Spleen (tissue), 11 donors: ENCODE results near the gene POU2F3. TPM values are rescaled to one million over a fixed set of nuclear protein-coding genes. Genes with fewer than 3 reads are reported as not detected.

Experiments
- DNase-seq: peaks from one replicate; pipeline ENCODE4 v3.0.0-alpha.2; 2020
- H3K27ac ChIP-seq, 8 donors: fragments of 200-600 bp; sonication (generic) in 7 of 8; 1 replicate in 4 of 8; 2 replicates in 4 of 8; pipeline versions ENCODE4 v1.5.0 to v1.8.0; 2016 to 2021; ENCODE audit warnings: inconsistent platforms in 4 of 8, mild to moderate bottlenecking in 4 of 8, moderate library complexity in 1 of 8
- H3K27me3 ChIP-seq, 7 donors: fragments of 200-600 bp; sonication (generic) in 6 of 7; replicated peaks in 1 of 7; 1 replicate in 4 of 7; 2 replicates in 3 of 7; pipeline versions ENCODE4 v1.5.0 to v1.8.0; 2016 to 2021; ENCODE audit warnings: inconsistent platforms in 3 of 7, mild to moderate bottlenecking in 1 of 7
- H3K36me3 ChIP-seq, 6 donors: fragments of 200-600 bp; sonication (generic) in 5 of 6; 1 replicate in 4 of 6; 2 replicates in 2 of 6; pipeline versions ENCODE4 v1.5.0 to v1.8.0; 2016 to 2021; ENCODE audit warnings: inconsistent platforms in 2 of 6
- H3K4me1 ChIP-seq, 6 donors: fragments of 200-600 bp; sonication (generic) in 5 of 6; 1 replicate in 3 of 6; 2 replicates in 3 of 6; pipeline versions ENCODE4 v1.5.0 to v1.8.0; 2016 to 2021; ENCODE audit warnings: inconsistent platforms in 3 of 6
- H3K4me3 ChIP-seq, 8 donors: fragments of 200-600 bp; sonication (generic) in 7 of 8; 1 replicate in 4 of 8; 2 replicates in 4 of 8; pipeline versions ENCODE4 v1.5.0 to v1.8.0; 2016 to 2021; ENCODE audit warnings: inconsistent platforms in 4 of 8, mild to moderate bottlenecking in 4 of 8, moderate library complexity in 2 of 8
- H3K9me3 ChIP-seq, 8 donors: fragments of 200-600 bp; sonication (generic) in 7 of 8; 1 replicate in 4 of 8; 2 replicates in 4 of 8; pipeline versions ENCODE4 v1.5.0 to v1.8.0; 2016 to 2021; ENCODE audit warnings: inconsistent platforms in 4 of 8
- POLR2A ChIP-seq, 3 donors: fragments of 450-650 bp; IDR thresholded peaks; one replicate each; pipeline ENCODE4 v1.5.1; 2017; ENCODE audit warnings: antibody characterized with exemption in 3 of 3, mild to moderate bottlenecking in 1 of 3
- POLR2AphosphoS5 ChIP-seq, 3 donors: sonication (generic); formaldehyde crosslinking; IDR thresholded peaks; one replicate each; pipeline ENCODE4 v1.5.1; 2017; ENCODE audit warnings: antibody characterized with exemption in 3 of 3
- WGBS, 5 donors: extraction: QIAGEN DNeasy Blood & Tissue Kit in 3 of 5; methylation state at CpG; one replicate each; pipeline versions ENCODE4 v1.1.5 to v1.1.7; 2013 to 2018; 5-methylcytosine and 5-hydroxymethylcytosine counted together
- intact Hi-C: fragments of 100-400 bp; cut with DNase I; formaldehyde crosslinking; loops from one replicate; pipeline ENCODE4 v1.15.0; 2023; ENCODE audit warnings: low total_unique reads
- polyA plus RNA-seq, 3 donors: library from polyadenylated mRNA; stranded (reverse); fragments of 200-250 nt; gene quantifications; one replicate each; pipeline ENCODE4 v1.2.1, GENCODE V29; 2013
- total RNA-seq, 7 donors: library from RNA; depleted of rRNA in 3 of 7; stranded (reverse); fragments of >200 nt in 3 of 7; fragmentation: NEBNext Ultra II Directional in 4 of 7; extraction: Animal tissue kit (Norgen Biotek cat#: 25700) in 4 of 7; gene quantifications; one replicate each; pipeline versions ENCODE4 v1.1.0 to v1.2.1, GENCODE V29; 2016 to 2021
- TF ChIP-seq, protein P1 (sequence below), 11 experiments: fragments of 200-600 bp in 7 of 11; fragments of 450-650 bp in 4 of 11; sonication (generic) in 4 of 11; IDR thresholded peaks in 8 of 11; conservative IDR thresholded peaks in 3 of 11; 1 replicate in 7 of 11; 2 replicates in 4 of 11; pipeline versions ENCODE4 v1.4.0 to v1.8.0; 2016 to 2021; ENCODE audit warnings: antibody characterized with exemption in 11 of 11, inconsistent platforms in 4 of 11, mild to moderate bottlenecking in 1 of 11
- donor health status: healthy with polysubstance abuse.
- donor health status: DM: no; HTN: no; CAD: no; lungs with moderate emphysema.
- donor health status: DM: no; HTN: no; CAD: no.
- donor health status: Bipolar disorder and iron deficiency.
- donor health status: healthy.
- donor health status: DM: no; HTN: no; CAD: no.
- donor health status: DM: yes; HTN: yes; CAD: no.

Gene POU2F3
- total and polyA plus RNA-seq, 10 donors: 0.04 to 0.27 (median 0.19) TPM; not detected in 4

DNA sequence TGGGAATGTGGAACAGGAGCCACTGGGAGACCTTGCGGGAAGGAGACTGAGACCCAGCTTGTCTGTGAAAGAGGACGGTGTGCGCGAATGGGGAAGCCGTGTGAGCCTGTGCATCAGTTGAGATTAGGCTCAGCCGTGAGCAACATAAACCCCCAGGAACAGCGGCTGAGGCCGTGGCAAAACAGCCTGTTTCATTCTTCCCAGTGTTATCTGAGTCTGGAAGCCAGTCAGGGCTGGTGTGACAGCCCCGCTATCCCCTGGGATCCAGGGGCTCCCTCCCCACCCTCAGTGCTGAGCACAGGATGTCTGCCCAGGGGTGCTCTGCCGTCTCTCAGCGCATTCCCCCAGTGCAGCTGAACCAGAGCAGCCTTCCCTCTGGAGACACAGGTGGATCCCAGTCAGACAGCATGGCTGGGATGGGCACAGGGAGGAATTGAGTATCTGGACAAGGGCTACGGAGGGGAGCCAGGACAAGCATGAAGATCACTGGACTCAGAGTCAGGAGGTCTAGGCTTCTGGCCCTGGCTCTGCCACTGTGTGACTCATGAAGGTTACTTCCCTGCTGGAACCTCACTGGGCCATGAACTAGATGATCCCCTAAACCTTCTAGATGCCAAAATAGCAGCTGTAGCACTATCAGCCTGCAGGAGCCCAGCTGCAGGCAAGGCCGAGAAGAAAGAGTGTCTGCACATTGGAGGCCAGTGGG lies 20.6 kb upstream of the POU2F3 start:
- 75 to 87% (median 81%) methylated on average over 10 to 13 of the region's 13 CpGs for WGBS, 5 donors
- intact Hi-C loops: no loop called here
- H3K4me1 ChIP-seq: peaks cover under 1 to 99% (median 57%) of the 10 kb centered on the region in 6 donors
- peaks cover 0 to 30% (median 0%) of the 10 kb centered on the region in 6 donors for H3K36me3 ChIP-seq
- no peak for TF ChIP-seq POLR2A (IDR thresholded peaks at IDR 0.05)
- TF ChIP-seq, protein P1, sequence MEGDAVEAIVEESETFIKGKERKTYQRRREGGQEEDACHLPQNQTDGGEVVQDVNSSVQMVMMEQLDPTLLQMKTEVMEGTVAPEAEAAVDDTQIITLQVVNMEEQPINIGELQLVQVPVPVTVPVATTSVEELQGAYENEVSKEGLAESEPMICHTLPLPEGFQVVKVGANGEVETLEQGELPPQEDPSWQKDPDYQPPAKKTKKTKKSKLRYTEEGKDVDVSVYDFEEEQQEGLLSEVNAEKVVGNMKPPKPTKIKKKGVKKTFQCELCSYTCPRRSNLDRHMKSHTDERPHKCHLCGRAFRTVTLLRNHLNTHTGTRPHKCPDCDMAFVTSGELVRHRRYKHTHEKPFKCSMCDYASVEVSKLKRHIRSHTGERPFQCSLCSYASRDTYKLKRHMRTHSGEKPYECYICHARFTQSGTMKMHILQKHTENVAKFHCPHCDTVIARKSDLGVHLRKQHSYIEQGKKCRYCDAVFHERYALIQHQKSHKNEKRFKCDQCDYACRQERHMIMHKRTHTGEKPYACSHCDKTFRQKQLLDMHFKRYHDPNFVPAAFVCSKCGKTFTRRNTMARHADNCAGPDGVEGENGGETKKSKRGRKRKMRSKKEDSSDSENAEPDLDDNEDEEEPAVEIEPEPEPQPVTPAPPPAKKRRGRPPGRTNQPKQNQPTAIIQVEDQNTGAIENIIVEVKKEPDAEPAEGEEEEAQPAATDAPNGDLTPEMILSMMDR (IDR thresholded peaks at IDR 0.05 in 8 of 11, conservative IDR thresholded peaks at IDR 0.05 in 3 of 11): no peak
- no peak for TF ChIP-seq POLR2AphosphoS5 (IDR thresholded peaks at IDR 0.05)
- peak overlapping the region in 5 of 8 donors; percentile 31 to 85 (median 61) for H3K27ac ChIP-seq
- H3K9me3 ChIP-seq: no peaks in the 10 kb centered on the region
- H3K4me3 ChIP-seq: no peak overlapping the region
- no peak for DNase-seq
- H3K27me3 ChIP-seq: no peaks in the 10 kb centered on the region

DNA sequence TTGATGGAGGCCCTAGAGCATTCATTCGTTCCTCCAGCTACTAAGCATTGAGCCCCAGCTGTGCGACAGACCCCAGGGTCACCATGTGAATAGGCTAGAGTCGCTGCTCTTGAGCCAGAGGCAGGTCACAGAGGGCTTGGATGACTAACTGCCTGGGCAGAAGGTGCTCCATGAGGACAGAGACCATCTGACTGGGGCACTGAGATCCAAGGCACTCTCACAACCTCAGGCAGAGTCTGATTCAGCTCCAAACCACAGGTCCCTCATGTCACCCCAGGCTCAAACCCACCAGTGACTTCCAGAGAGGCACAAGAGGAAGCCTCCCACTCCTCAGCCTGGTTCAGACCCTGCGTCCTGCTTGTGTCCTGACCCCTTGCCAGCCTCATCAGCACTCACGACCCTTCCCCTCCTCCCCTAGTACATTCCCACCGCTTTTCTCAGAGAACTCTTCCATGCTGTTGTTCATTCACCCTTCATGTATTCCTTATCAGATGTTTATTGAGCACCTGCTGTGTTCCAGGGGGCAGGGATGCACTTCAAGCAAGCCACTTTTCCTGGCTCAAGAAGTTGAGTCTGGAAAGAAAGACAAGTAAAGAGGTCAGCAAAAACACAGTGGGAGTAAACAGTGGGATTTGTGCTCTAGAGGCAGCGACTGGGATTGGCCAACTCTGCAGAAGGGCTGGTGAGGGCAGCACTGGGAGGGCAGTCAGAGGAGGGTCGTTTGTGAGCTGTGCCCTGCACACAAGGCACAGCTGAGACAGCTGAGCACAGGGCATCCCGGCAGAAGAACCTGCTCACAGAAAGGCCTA lies 19.8 kb upstream of the POU2F3 start:
- Histone ChIP-seq H3K27me3 (no peaks in the 10 kb centered on the region), H3K27ac (peak overlapping the region in 5 of 8 donors; percentile 10 to 85 (median 61)), H3K36me3 (peaks cover 0 to 22% (median 0%) of the 10 kb centered on the region in 6 donors), H3K4me1 (peaks cover 8 to 99% (median 59%) of the 10 kb centered on the region in 6 donors), H3K9me3 (no peaks in the 10 kb centered on the region), H3K4me3 (no peak overlapping the region)
- intact Hi-C loops: no loop called here
- WGBS, 5 donors: 63 to 81% (median 73%) methylated on average over 9 of the region's 9 CpGs
- no peak for DNase-seq
- TF ChIP-seq POLR2AphosphoS5 (IDR thresholded peaks at IDR 0.05) (no peak), POLR2A (IDR thresholded peaks at IDR 0.05) (no peak)
- TF ChIP-seq, protein P1 (IDR thresholded peaks at IDR 0.05 in 8 of 11, conservative IDR thresholded peaks at IDR 0.05 in 3 of 11): no peak

DNA sequence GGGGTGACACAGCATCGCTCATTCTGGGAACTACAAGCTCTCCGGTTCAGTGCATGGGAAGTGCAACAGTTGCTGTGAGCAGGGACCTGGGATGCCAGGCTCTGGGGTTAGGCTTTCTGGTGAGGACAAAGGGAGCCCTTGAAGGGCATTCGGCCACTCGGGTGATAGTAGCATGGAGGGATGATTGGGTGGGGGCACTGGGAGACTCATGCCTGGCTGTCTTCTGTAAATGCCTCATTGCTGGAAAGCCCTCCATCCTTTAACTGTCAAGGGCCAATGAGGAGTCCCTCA lies 19.2 kb upstream of the POU2F3 start:
- H3K36me3 ChIP-seq: peaks cover 0 to 20% (median 0%) of the 10 kb centered on the region in 6 donors
- DNase-seq: no peak
- H3K27me3 ChIP-seq: no peaks in the 10 kb centered on the region
- no peaks in the 10 kb centered on the region for H3K9me3 ChIP-seq
- peaks cover 12 to 99% (median 56%) of the 10 kb centered on the region in 6 donors for H3K4me1 ChIP-seq
- intact Hi-C loops: no loop called here
- TF ChIP-seq POLR2A (IDR thresholded peaks at IDR 0.05) (no peak), POLR2AphosphoS5 (IDR thresholded peaks at IDR 0.05) (no peak)
- TF ChIP-seq, protein P1 (IDR thresholded peaks at IDR 0.05 in 8 of 11, conservative IDR thresholded peaks at IDR 0.05 in 3 of 11): no peak
- peak overlapping the region in 2 of 8 donors; percentile 64 to 85 for H3K27ac ChIP-seq
- 85 to 92% (median 86%) methylated on average over 4 of the region's 4 CpGs for WGBS, 5 donors
- H3K4me3 ChIP-seq: no peak overlapping the region
